Vagina (tissue), 2 donors: ENCODE measurements around the gene CCSER1.

Experiments used
- POLR2A ChIP-seq, 2 donors: fragments of 450-650 bp; IDR thresholded peaks; one replicate each; pipeline ENCODE4 v1.6.1; 2017; ENCODE audit warnings: antibody characterized with exemption in 2 of 2, mild to moderate bottlenecking in 2 of 2, moderate library complexity in 2 of 2
- POLR2AphosphoS5 ChIP-seq, 2 donors: sonication (generic); formaldehyde crosslinking; IDR thresholded peaks; one replicate each; pipeline ENCODE4 v1.9.0; 2017; ENCODE audit warnings: antibody characterized with exemption in 2 of 2, mild to moderate bottlenecking in 2 of 2, low read depth in 1 of 2; ENCODE audit not compliant: insufficient read depth in 1 of 2
- TF ChIP-seq, protein P1 (sequence below), 3 experiments: fragments of 450-650 bp in 2 of 3; fragments of 200-600 bp in 1 of 3; sonication (generic) in 1 of 3; IDR thresholded peaks; one replicate each; pipeline ENCODE4 v1.5.1; 2017 to 2019; ENCODE audit warnings: antibody characterized with exemption in 3 of 3, mild to moderate bottlenecking in 2 of 3, moderate library complexity in 2 of 3

GRCh38 chr4:90689739-90690138, 562.5 kb downstream of the CCSER1 start:
- TF ChIP-seq, protein P1, sequence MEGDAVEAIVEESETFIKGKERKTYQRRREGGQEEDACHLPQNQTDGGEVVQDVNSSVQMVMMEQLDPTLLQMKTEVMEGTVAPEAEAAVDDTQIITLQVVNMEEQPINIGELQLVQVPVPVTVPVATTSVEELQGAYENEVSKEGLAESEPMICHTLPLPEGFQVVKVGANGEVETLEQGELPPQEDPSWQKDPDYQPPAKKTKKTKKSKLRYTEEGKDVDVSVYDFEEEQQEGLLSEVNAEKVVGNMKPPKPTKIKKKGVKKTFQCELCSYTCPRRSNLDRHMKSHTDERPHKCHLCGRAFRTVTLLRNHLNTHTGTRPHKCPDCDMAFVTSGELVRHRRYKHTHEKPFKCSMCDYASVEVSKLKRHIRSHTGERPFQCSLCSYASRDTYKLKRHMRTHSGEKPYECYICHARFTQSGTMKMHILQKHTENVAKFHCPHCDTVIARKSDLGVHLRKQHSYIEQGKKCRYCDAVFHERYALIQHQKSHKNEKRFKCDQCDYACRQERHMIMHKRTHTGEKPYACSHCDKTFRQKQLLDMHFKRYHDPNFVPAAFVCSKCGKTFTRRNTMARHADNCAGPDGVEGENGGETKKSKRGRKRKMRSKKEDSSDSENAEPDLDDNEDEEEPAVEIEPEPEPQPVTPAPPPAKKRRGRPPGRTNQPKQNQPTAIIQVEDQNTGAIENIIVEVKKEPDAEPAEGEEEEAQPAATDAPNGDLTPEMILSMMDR (IDR thresholded peaks at IDR 0.05): no peak
- TF ChIP-seq POLR2A (IDR thresholded peaks at IDR 0.05) (no peak), POLR2AphosphoS5 (IDR thresholded peaks at IDR 0.05; ENCODE audit: insufficient read depth in 1 of 2, low read depth in 1 of 2) (no peak)
